GM23338 (cell line): ENCODE data around the gene IQCK. TPM values are rescaled to one million over a fixed set of nuclear protein-coding genes. Genes with fewer than 3 reads are reported as not detected.

Source experiments
- ATAC-seq: fragments of 200-7000 bp; cut with Tn5 transposase; 3 replicates; pipeline ENCODE4 v1.9.1; 2020
- DNase-seq: peaks from one replicate; pipeline ENCODE4 v3.0.0-alpha.2; 2015; ENCODE audit warnings: low spot score
- H2AFZ ChIP-seq: fragments of 200-600 bp; sonication (generic); 2 replicates; pipeline ENCODE4 v1.8.0; 2016; ENCODE audit warnings: antibody characterized with exemption, mild to moderate bottlenecking, moderate library complexity
- H3F3A ChIP-seq: fragments of 200-600 bp; sonication (generic); replicated peaks from 2 replicates; pipeline ENCODE4 v1.8.0; 2017; ENCODE audit warnings: antibody characterized with exemption, mixed run types, low read depth
- H3K27ac ChIP-seq: fragments of 200-600 bp; sonication (generic); 2 replicates; pipeline ENCODE4 v1.6.1; 2016; ENCODE audit warnings: low read depth
- H3K27me3 ChIP-seq: fragments of 200-600 bp; sonication (generic); 2 replicates; pipeline ENCODE4 v1.8.0; 2016; ENCODE audit warnings: mild to moderate bottlenecking, mixed run types, moderate library complexity; ENCODE audit not compliant: insufficient read depth
- H3K36me3 ChIP-seq: fragments of 200-600 bp; sonication (generic); 2 replicates; pipeline ENCODE4 v1.8.0; 2016; ENCODE audit warnings: mild to moderate bottlenecking; ENCODE audit not compliant: insufficient read depth
- H3K4me1 ChIP-seq: fragments of 200-600 bp; sonication (generic); 2 replicates; pipeline ENCODE4 v1.8.0; 2016; ENCODE audit warnings: mild to moderate bottlenecking, moderate library complexity; ENCODE audit not compliant: insufficient read depth
- H3K4me2 ChIP-seq: fragments of 200-600 bp; sonication (generic); 2 replicates; pipeline ENCODE4 v1.7.1; 2017; ENCODE audit warnings: mixed run types
- H3K4me3 ChIP-seq: fragments of 200-600 bp; sonication (generic); 2 replicates; pipeline ENCODE4 v1.6.1; 2016; ENCODE audit warnings: mixed run types
- H3K79me2 ChIP-seq: fragments of 200-600 bp; sonication (generic); replicated peaks from 2 replicates; pipeline ENCODE4 v1.8.0; 2017; ENCODE audit warnings: mild to moderate bottlenecking; ENCODE audit not compliant: insufficient read depth
- H3K9me2 ChIP-seq: fragments of 200-600 bp; sonication (generic); 2 replicates; pipeline ENCODE4 v1.8.0; 2017; ENCODE audit not compliant: insufficient read depth
- H4K20me1 ChIP-seq: fragments of 200-600 bp; sonication (generic); replicated peaks from 2 replicates; pipeline ENCODE4 v1.8.0; 2017; ENCODE audit warnings: mild to moderate bottlenecking; ENCODE audit not compliant: insufficient read depth
- H3K27ac Mint-ChIP-seq: 2 replicates; pipeline ENCODE4 v1.8.0; 2020; ENCODE audit warnings: inconsistent platforms, mild to moderate bottlenecking, moderate library complexity, mixed read lengths
- H3K27me3 Mint-ChIP-seq: 3 replicates; pipeline ENCODE4 v1.8.0; 2022; ENCODE audit warnings: low read depth, mild to moderate bottlenecking, moderate library complexity, mixed read lengths, inconsistent platforms; ENCODE audit not compliant: insufficient read depth, poor library complexity
- H3K36me3 Mint-ChIP-seq: 3 replicates; pipeline ENCODE4 v1.8.0; 2021; ENCODE audit warnings: low read depth, mild to moderate bottlenecking, inconsistent platforms, moderate library complexity, mixed read lengths
- H3K4me1 Mint-ChIP-seq: 3 replicates; pipeline ENCODE4 v1.8.0; 2020; ENCODE audit warnings: mild to moderate bottlenecking, inconsistent platforms, mixed read lengths
- H3K4me3 Mint-ChIP-seq: 3 replicates; pipeline ENCODE4 v1.8.0; 2021; ENCODE audit warnings: moderate library complexity, mild to moderate bottlenecking, inconsistent platforms, mixed read lengths
- H3K9me3 Mint-ChIP-seq: 3 replicates; pipeline ENCODE4 v1.8.0; 2020; ENCODE audit warnings: moderate library complexity, mild to moderate bottlenecking, inconsistent platforms, mixed read lengths
- CREB1 ChIP-seq: fragments of 250-450 bp; sonication (Bioruptor Pico); IDR thresholded peaks from 2 replicates; pipeline ENCODE4 v1.5.0; 2020; ENCODE audit warnings: low read depth, mild to moderate bottlenecking, moderate library complexity
- ETS1 ChIP-seq: IDR thresholded peaks from 2 replicates; pipeline ENCODE4 v1.6.1; 2016; ENCODE audit warnings: antibody characterized with exemption
- EZH2 ChIP-seq: fragments of 200-600 bp; sonication (generic); IDR thresholded peaks from one replicate; pipeline ENCODE4 v1.8.0; 2017; ENCODE audit warnings: antibody characterized with exemption, mild to moderate bottlenecking, low read depth; ENCODE audit not compliant: unreplicated experiment
- JUNB ChIP-seq: IDR thresholded peaks from one replicate; pipeline ENCODE4 v1.6.1; 2016; ENCODE audit warnings: antibody characterized with exemption; ENCODE audit not compliant: unreplicated experiment
- NANOG ChIP-seq: IDR thresholded peaks from 2 replicates; pipeline ENCODE4 v1.6.1; 2016; ENCODE audit warnings: antibody characterized with exemption, borderline replicate concordance
- POLR2AphosphoS5 ChIP-seq: IDR thresholded peaks from 2 replicates; pipeline ENCODE4 v1.6.1; 2016; ENCODE audit warnings: antibody characterized with exemption, low read depth
- REST ChIP-seq: IDR thresholded peaks from one replicate; pipeline ENCODE4 v1.6.1; 2018; ENCODE audit warnings: antibody characterized with exemption; ENCODE audit not compliant: unreplicated experiment
- ZNF114 ChIP-seq: fragments of 250-450 bp; sonication (Bioruptor Pico); IDR thresholded peaks from 2 replicates; pipeline ENCODE4 v1.5.0; 2020; ENCODE audit warnings: mild to moderate bottlenecking, moderate library complexity
- ZNF331 ChIP-seq: fragments of 250-450 bp; sonication (Bioruptor Pico); IDR thresholded peaks from 2 replicates; pipeline ENCODE4 v1.5.0; 2020; ENCODE audit warnings: low read depth, mild to moderate bottlenecking, moderate library complexity
- ZNF462 ChIP-seq: fragments of 250-450 bp; sonication (Bioruptor Pico); IDR thresholded peaks from 2 replicates; pipeline ENCODE4 v1.5.0; 2020; ENCODE audit warnings: mild to moderate bottlenecking, moderate library complexity
- polyA plus RNA-seq: library from polyadenylated mRNA; unstranded; fragments of >200 nt; fragmentation: Nextera tagmentation; extraction: Ambion mirVana; gene quantifications from 2 replicates; pipeline ENCODE4 v1.2.1, GENCODE V29; 2016
- total RNA-seq: library from RNA; depleted of rRNA; stranded (reverse); fragments of >200 nt; shearing (Covaris generic); gene quantifications from 2 replicates; pipeline ENCODE4 v1.2.3, GENCODE V29; 2014

Gene IQCK
- total and polyA plus RNA-seq, 2 experiments from 2014 or later, result 7.6 to 10.0 TPM

GRCh38 chr16:19769239-19769638 lies 51.2 kb downstream of the IQCK start:
- DNase-seq, result no peak
- Histone ChIP-seq H3K36me3 (0 out of 2 replicates have a peak, but pooled peaks cover 3% of the 10 kb centered on the region), H3K4me3 (no peak overlapping the region), H3K27ac (no peak overlapping the region), H2AFZ (no peak overlapping the region), H4K20me1 (no peaks in the 10 kb centered on the region), H3K9me2 (peaks cover 16% of the 10 kb centered on the region), H3K27me3 (no peaks in the 10 kb centered on the region), H3K4me1 (peaks cover 8% of the 10 kb centered on the region; the same call in 1 of the 2 replicates), H3K79me2 (no peaks in the 10 kb centered on the region), H3F3A (no peaks in the 10 kb centered on the region), H3K4me2 (no peak overlapping the region)
- Mint-ChIP-seq H3K27me3 (peaks cover 6% of the 10 kb centered on the region), H3K9me3 (peaks cover 22% of the 10 kb centered on the region; the same call in 2 of the 3 replicates), H3K4me3 (no peak overlapping the region), H3K36me3 (peaks cover 20% of the 10 kb centered on the region), H3K4me1 (peaks cover 17% of the 10 kb centered on the region), H3K27ac (no peak overlapping the region)
- TF ChIP-seq POLR2AphosphoS5, result no peak
- TF ChIP-seq ETS1, result no peak
- no peak for TF ChIP-seq CREB1 (CRISPR knock-in tag)
- TF ChIP-seq ZNF331 (CRISPR knock-in tag), result no peak
- TF ChIP-seq NANOG, result no peak
- no peak for TF ChIP-seq ZNF114 (CRISPR knock-in tag)
- TF ChIP-seq JUNB, result no peak
- no peak for TF ChIP-seq EZH2
- TF ChIP-seq REST, result no peak
- no peak for ATAC-seq

DNA sequence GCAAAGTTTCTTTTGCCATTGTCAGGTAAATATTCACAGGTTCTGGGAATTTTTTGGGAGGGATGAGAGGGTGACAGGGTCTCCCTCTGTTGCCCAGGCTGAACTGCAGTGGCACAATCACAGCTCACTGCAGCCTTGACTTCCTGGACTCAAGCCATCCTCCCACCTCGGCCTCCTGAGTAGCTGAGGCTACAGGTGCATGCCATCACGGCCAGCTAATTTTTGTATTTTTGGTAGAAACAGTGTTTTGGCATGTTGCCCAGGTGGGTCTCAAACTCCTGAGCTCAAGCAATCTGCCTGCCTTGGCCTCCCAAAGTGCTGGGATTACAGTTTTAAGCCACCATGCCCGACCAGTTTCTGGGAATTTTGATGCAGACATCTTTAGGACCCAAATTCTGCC lies 53.0 kb downstream of the IQCK start:
- H3K36me3 ChIP-seq, result 0 out of 2 replicates have a peak, but pooled peaks cover 3% of the 10 kb centered on the region
- peaks cover 20% of the 10 kb centered on the region for H3K36me3 Mint-ChIP-seq
- peaks cover 6% of the 10 kb centered on the region for H3K27me3 Mint-ChIP-seq
- H3K4me3 ChIP-seq, result no peak overlapping the region
- no peak overlapping the region for H2AFZ ChIP-seq
- peaks cover 18% of the 10 kb centered on the region for H3K4me1 Mint-ChIP-seq
- H3F3A ChIP-seq, result no peaks in the 10 kb centered on the region
- DNase-seq, result no peak
- H3K9me2 ChIP-seq, result peaks cover 16% of the 10 kb centered on the region
- H4K20me1 ChIP-seq, result no peaks in the 10 kb centered on the region
- H3K9me3 Mint-ChIP-seq, result peaks cover 22% of the 10 kb centered on the region; the same call in 2 of the 3 replicates
- H3K4me3 Mint-ChIP-seq, result no peak overlapping the region
- no peak for ATAC-seq
- no peak overlapping the region for H3K27ac Mint-ChIP-seq
- no peaks in the 10 kb centered on the region for H3K27me3 ChIP-seq
- H3K4me2 ChIP-seq, result no peak overlapping the region
- peaks cover 7% of the 10 kb centered on the region; the same call in 1 of the 2 replicates for H3K4me1 ChIP-seq
- no peak overlapping the region for H3K27ac ChIP-seq
- no peaks in the 10 kb centered on the region for H3K79me2 ChIP-seq
- no peak for TF ChIP-seq ZNF331 (CRISPR knock-in tag)
- no peak for TF ChIP-seq ETS1
- no peak for TF ChIP-seq POLR2AphosphoS5
- no peak for TF ChIP-seq ZNF462 (CRISPR knock-in tag)
- TF ChIP-seq CREB1 (CRISPR knock-in tag), result no peak
